ENCODE measurements around the gene S100A7A. TPM values are rescaled to one million over a fixed set of nuclear protein-coding genes. Genes with fewer than 3 reads are reported as not detected.
"Not testable (repeated sequence)": the region's sequence is repeated elsewhere in the genome, so short reads cannot be mapped to it uniquely, and the experiment has no call there.

The S100A7A gene
- total and polyA plus RNA-seq, 2 of the 8 experiments (the other 6 are each of a cell fraction or from before 2014, with no cell fraction given): not detected

DNA sequence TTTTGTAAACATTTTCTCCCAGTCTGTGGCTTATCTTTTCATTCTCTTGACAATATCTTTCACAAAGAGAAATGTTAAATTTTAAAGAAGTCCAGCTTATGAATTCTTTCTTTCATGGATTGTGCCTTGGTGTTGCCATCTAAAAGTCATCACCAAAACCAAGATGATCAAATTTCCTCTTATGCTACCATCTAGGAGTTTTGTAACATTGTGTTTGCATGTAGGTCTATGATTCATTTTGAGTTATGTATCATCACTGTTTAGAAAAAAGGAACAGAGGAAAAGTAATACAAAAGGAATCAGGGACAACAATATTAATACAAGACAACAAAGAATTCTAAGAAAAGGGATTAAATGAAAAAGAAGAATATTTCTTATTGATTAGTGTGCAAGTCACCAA is 46.4 kb downstream of the S100A7A start:
- H3K56ac ChIP-seq (replicated peaks; ENCODE audit: insufficient read length, low read depth, low read length); FAIRE-seq; H2AK5ac ChIP-seq (ENCODE audit: low read depth, low read length); H3K27ac ChIP-seq (ENCODE audit: low read depth, low read length); H2BK120ac ChIP-seq (replicated peaks; ENCODE audit: low read depth, low read length); H3K4me1 ChIP-seq (replicated peaks in 1 of 4; ENCODE audit: control insufficient read depth in 3 of 4, insufficient read depth in 4 of 4, low read length in 3 of 4); H3K9ac ChIP-seq (replicated peaks in 1 of 4; ENCODE audit: extremely low read depth in 1 of 4, low read depth in 3 of 4, low read length in 3 of 4); H3K4ac ChIP-seq (replicated peaks; ENCODE audit: insufficient read length, low read depth, low read length); H4K91ac ChIP-seq (replicated peaks; ENCODE audit: insufficient read length, low read length); H4K5ac ChIP-seq (ENCODE audit: insufficient read length, low read depth, low read length); H3K79me1 ChIP-seq (ENCODE audit: low read depth, low read length); H4K20me1 ChIP-seq (replicated peaks in 1 of 2; ENCODE audit: control insufficient read depth in 1 of 2, insufficient read depth in 2 of 2, low read length in 2 of 2); H4K8ac ChIP-seq (ENCODE audit: extremely low read depth, insufficient read depth, low read length); POLR2A ChIA-PET (ENCODE audit: partially characterized antibody); H3K36me3 ChIP-seq (ENCODE audit: control insufficient read depth in 2 of 4, insufficient read depth in 4 of 4, low read length in 3 of 4); H2BK15ac ChIP-seq (ENCODE audit: low read length); H3K23me2 ChIP-seq (ENCODE audit: low read depth, low read length); H2AFZ ChIP-seq (ENCODE audit: low read length); H3K4me3 ChIP-seq (ENCODE audit: extremely low read depth in 1 of 4, insufficient read depth in 2 of 4, low read depth in 3 of 4, low read length in 4 of 4); H3K4me2 ChIP-seq (ENCODE audit: insufficient read depth in 1 of 2, low read depth in 2 of 2, low read length in 2 of 2); H3K14ac ChIP-seq (ENCODE audit: insufficient read length); DNase-seq (ENCODE audit: low read depth in 1 of 2, low spot score in 2 of 2); H2BK12ac ChIP-seq (ENCODE audit: low read depth, low read length); H3K27me3 ChIP-seq (replicated peaks in 1 of 4; ENCODE audit: control insufficient read depth in 3 of 4, extremely low read depth in 1 of 4, insufficient read depth in 3 of 4, low read length in 3 of 4); CTCF ChIA-PET (ENCODE audit: partially characterized antibody); H2BK5ac ChIP-seq (ENCODE audit: low read depth, low read length); H3K18ac ChIP-seq (ENCODE audit: extremely low read depth, low read length); H3K79me2 ChIP-seq (ENCODE audit: control insufficient read depth in 1 of 2, insufficient read depth in 2 of 2, low read length in 2 of 2); H3K9me3 ChIP-seq (ENCODE audit: insufficient read depth in 2 of 2, low read depth in 1 of 2, low read length in 1 of 2); H3K23ac ChIP-seq (ENCODE audit: insufficient read length); H2BK20ac ChIP-seq (ENCODE audit: low read length): not testable (repeated sequence)
